ENCODE measurements around the gene GRID2.

The GRID2 gene

DNA sequence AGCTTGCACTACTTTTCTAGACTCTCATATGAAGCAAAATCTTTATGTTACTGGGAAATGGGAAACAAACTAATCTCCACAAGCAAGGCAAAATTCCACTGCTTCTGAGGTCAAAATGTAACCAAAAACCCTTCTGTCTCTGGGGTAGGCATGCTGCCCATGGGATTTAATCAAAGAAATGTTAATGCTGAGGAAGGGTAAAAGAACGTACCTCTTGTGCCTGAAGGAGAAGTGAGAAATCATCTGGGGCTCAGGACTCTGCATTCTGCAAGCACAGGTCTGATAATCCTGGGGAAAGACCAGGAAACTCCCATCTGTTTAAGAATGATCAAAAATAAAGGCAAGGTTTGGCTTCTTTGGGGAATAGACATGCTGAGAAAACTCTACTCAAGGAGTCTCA is 184.7 kb downstream of the GRID2 start:
- Histone ChIP-seq H3K27me3 (ENCODE audit: insufficient read depth, low read length) (no peaks in the 10 kb centered on the region), H3K4me3 (ENCODE audit: low read length) (peak overlapping the region; percentile 37), H3K27ac (ENCODE audit: low read length) (no peak overlapping the region), H3K36me3 (ENCODE audit: insufficient read depth, low read depth, low read length) (no peaks in the 10 kb centered on the region), H3K9ac (ENCODE audit: low read depth, low read length) (peak overlapping the region; percentile 19; the same call in 1 of the 2 replicates), H3K9me3 (ENCODE audit: insufficient read depth, low read depth, low read length) (no peaks in the 10 kb centered on the region), H3K4me1 (ENCODE audit: insufficient read depth, low read length) (peaks cover 19% of the 10 kb centered on the region)

DNA sequence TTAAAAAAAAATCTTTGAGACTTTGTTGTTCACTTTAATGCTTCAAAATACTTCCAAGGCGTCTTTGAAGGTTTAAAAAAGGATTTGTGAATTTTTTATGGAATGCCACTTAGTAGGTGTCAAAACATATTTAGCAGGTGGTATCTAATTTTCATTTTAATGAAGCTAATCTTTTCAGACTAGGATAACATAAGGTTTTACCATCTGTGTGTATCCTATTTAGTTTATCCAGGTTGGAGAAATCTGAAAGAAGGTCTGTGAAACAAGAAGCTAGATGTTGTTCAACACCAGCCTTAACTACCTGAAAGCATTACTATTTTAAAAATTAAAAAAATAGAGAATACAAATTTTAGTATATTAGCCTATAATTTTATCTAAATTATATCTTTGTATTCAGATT is 193.4 kb downstream of the GRID2 start:
- Histone ChIP-seq H3K4me3 (ENCODE audit: low read length) (no peak overlapping the region), H3K27ac (ENCODE audit: low read length) (no peak overlapping the region), H3K9me3 (ENCODE audit: insufficient read depth, low read depth, low read length) (no peaks in the 10 kb centered on the region), H3K36me3 (ENCODE audit: insufficient read depth, low read depth, low read length) (no peaks in the 10 kb centered on the region), H3K4me1 (ENCODE audit: insufficient read depth, low read length) (peaks cover 17% of the 10 kb centered on the region), H3K27me3 (ENCODE audit: insufficient read depth, low read length) (no peaks in the 10 kb centered on the region), H3K9ac (ENCODE audit: low read depth, low read length) (no peak overlapping the region)

DNA sequence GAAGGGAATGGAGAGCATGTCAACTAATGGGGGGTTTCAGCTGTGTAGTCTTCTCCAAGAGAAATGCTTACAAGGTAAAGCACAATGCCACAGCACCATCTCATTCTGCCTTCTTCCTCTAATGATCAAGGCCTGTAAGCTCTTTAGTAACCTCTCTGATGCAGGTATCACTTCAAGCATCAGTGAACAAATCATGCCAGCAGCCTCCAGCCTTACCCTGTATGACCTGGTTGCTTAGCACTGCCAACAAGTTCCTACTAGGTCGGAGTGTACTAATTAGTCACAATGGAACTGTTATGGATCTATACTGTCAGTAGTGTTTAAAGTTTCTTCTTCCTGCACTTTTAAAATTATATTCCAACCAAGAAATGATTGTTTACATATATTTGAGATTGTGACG is 197.7 kb downstream of the GRID2 start:
- Histone ChIP-seq H3K4me1 (ENCODE audit: insufficient read depth, low read length) (peaks cover 36% of the 10 kb centered on the region), H3K4me3 (ENCODE audit: low read length) (no peak overlapping the region), H3K27ac (ENCODE audit: low read length) (no peak overlapping the region), H3K9me3 (ENCODE audit: insufficient read depth, low read depth, low read length) (no peaks in the 10 kb centered on the region), H3K27me3 (ENCODE audit: insufficient read depth, low read length) (no peaks in the 10 kb centered on the region), H3K36me3 (ENCODE audit: insufficient read depth, low read depth, low read length) (no peaks in the 10 kb centered on the region), H3K9ac (ENCODE audit: low read depth, low read length) (no peak overlapping the region)

DNA sequence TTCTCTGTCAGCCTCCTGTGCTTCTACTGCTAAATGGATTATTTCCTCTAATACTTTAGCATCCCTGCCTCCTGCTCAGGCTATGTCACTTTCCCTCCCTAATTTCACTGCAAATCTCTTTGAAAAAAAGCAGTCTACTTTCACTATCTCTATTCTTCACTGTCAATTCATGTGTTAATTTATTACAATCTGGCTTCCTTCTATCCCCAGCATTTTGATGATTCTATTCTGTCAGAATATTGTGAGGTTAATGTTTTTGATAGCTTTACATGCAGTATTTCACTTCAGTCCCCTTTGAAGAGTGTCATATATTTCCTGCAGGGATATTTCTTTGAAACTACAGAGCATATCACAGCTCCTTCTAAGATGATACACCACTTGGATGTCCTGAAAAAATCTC is 203.2 kb downstream of the GRID2 start:
- Histone ChIP-seq H3K36me3 (ENCODE audit: insufficient read depth, low read depth, low read length) (no peaks in the 10 kb centered on the region), H3K27ac (ENCODE audit: low read length) (no peak overlapping the region), H3K9me3 (ENCODE audit: insufficient read depth, low read depth, low read length) (no peaks in the 10 kb centered on the region), H3K9ac (ENCODE audit: low read depth, low read length) (no peak overlapping the region), H3K4me3 (ENCODE audit: low read length) (no peak overlapping the region), H3K4me1 (ENCODE audit: insufficient read depth, low read length) (peaks cover 32% of the 10 kb centered on the region), H3K27me3 (ENCODE audit: insufficient read depth, low read length) (no peaks in the 10 kb centered on the region)

DNA sequence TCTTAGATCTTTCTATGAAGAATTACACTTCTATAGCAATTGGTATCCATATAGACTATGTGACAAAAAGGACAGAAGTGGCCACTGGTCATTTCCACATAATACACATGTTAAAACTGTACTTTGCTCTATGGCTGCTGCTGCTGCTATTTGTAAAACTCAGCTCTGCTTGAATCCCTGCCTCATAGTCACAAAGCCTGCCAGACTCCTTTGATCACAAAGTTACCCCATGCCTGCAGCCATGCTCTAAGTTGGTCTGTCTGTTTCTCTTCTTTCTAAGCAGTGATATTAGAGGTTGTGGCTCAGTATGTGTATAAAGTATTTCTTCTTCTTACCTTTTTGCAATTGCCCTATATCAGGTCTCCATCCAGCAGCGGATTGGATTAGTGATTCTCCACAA is 210.9 kb downstream of the GRID2 start:
- Histone ChIP-seq H3K9ac (ENCODE audit: low read depth, low read length) (no peak overlapping the region), H3K4me3 (ENCODE audit: low read length) (no peak overlapping the region), H3K36me3 (ENCODE audit: insufficient read depth, low read depth, low read length) (no peaks in the 10 kb centered on the region), H3K9me3 (ENCODE audit: insufficient read depth, low read depth, low read length) (no peaks in the 10 kb centered on the region), H3K4me1 (ENCODE audit: insufficient read depth, low read length) (peaks cover 25% of the 10 kb centered on the region), H3K27me3 (ENCODE audit: insufficient read depth, low read length) (no peaks in the 10 kb centered on the region), H3K27ac (ENCODE audit: low read length) (no peak overlapping the region)

DNA sequence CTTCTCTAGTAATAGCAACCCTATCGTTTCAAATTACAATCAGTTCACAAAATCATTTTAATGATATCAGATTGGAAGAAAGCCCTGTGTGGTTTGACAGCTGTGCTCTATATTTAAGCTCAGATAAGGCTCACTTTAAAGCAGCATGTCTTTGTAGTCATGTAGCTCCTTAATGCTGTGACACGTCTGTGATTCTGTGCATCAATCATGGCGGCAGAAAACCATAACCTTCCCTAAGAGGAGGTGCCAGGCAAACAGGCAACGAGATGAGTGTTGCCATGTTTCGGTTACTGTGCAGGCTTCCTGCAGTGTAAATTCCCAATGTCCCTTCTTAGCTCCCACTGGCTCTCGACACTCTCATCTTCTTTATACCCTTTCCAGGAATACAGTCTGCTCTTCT is 212.7 kb downstream of the GRID2 start:
- peaks cover 30% of the 10 kb centered on the region for H3K4me1 ChIP-seq (ENCODE audit: insufficient read depth, low read length)
- no peaks in the 10 kb centered on the region for H3K36me3 ChIP-seq (ENCODE audit: insufficient read depth, low read depth, low read length)
- no peak overlapping the region for H3K9ac ChIP-seq (ENCODE audit: low read depth, low read length)
- no peak overlapping the region for H3K4me3 ChIP-seq (ENCODE audit: low read length)
- no peaks in the 10 kb centered on the region for H3K27me3 ChIP-seq (ENCODE audit: insufficient read depth, low read length)
- no peak overlapping the region for H3K27ac ChIP-seq (ENCODE audit: low read length)
- H3K9me3 ChIP-seq (ENCODE audit: insufficient read depth, low read depth, low read length), result no peaks in the 10 kb centered on the region

DNA sequence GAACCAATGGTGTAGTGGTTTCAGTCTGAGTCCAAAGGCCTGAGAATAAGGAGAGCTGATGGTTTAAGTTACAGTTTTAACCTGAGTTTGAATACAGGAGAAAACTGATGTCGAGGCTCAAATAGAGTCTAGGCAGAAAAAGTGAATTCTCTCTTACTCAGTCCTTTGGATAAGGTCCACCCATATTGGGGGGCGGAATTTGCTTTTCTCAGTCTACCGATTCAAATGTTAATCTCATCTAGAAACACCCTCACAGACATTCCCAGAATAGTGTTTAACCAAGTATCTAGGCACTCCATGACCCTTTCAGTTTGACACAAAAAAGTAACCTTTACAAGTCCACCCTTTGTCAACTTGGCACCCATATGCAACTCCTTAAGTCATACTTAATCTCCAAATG is 216.0 kb downstream of the GRID2 start:
- H3K4me3 ChIP-seq (ENCODE audit: low read length), result peak overlapping the region; percentile 18
- H3K4me1 ChIP-seq (ENCODE audit: insufficient read depth, low read length), result peaks cover 33% of the 10 kb centered on the region
- H3K36me3 ChIP-seq (ENCODE audit: insufficient read depth, low read depth, low read length), result no peaks in the 10 kb centered on the region
- H3K27ac ChIP-seq (ENCODE audit: low read length), result no peak overlapping the region
- H3K9ac ChIP-seq (ENCODE audit: low read depth, low read length), result no peak overlapping the region; the same call in none of the 2 replicates
- H3K9me3 ChIP-seq (ENCODE audit: insufficient read depth, low read depth, low read length), result no peaks in the 10 kb centered on the region
- no peaks in the 10 kb centered on the region for H3K27me3 ChIP-seq (ENCODE audit: insufficient read depth, low read length)

DNA sequence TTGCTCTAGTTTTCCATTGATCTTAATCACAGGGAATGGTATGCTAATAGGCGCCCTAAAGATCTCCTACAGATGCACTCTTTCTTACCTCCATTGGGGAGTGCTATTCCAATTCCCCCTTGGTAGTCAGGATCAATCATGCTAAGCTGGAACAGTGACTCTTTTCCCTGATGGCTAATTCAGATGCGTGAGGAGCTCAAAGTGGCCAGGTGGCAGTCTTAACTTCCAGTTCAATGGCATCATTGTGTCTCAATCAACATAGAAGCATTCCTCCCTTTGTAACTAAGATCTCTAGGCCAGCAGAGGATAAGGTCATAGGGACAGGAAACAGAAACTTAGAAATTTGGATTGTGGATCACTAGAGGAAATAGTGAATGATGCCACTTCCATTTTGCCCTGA is 216.8 kb downstream of the GRID2 start:
- Histone ChIP-seq H3K4me1 (ENCODE audit: insufficient read depth, low read length) (peaks cover 35% of the 10 kb centered on the region), H3K9ac (ENCODE audit: low read depth, low read length) (no peak overlapping the region), H3K4me3 (ENCODE audit: low read length) (0 out of 2 replicates have a peak overlapping the region, but pooled peaks have one; percentile 18)

DNA sequence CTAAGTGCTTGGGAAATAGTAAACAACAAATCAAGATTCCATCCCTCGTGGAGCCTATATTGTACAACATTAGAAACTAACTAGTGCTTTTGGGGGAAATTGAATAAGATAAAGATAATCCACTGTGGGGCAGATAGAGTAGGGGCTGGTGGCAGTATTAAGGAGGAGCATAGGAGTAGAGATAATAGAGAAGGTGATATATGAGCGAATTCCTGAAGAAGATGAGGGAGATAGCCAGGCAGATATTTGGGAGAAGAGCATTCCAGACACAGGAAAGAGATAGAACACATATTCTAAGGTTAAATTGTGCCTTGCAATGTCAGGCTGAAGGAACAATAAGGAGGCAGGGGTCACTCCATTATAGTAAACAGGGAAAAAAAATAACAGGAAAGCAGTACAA is 218.2 kb downstream of the GRID2 start:
- H3K9ac ChIP-seq (ENCODE audit: low read depth, low read length), result no peak overlapping the region
- peaks cover 37% of the 10 kb centered on the region for H3K4me1 ChIP-seq (ENCODE audit: insufficient read depth, low read length)
- H3K27me3 ChIP-seq (ENCODE audit: insufficient read depth, low read length), result no peaks in the 10 kb centered on the region
- H3K4me3 ChIP-seq (ENCODE audit: low read length), result no peak overlapping the region
- H3K27ac ChIP-seq (ENCODE audit: low read length), result no peak overlapping the region
- no peaks in the 10 kb centered on the region for H3K36me3 ChIP-seq (ENCODE audit: insufficient read depth, low read depth, low read length)
- H3K9me3 ChIP-seq (ENCODE audit: insufficient read depth, low read depth, low read length), result no peaks in the 10 kb centered on the region

More for the DNA sequence above, 216.8 kb downstream of the GRID2 start:
- H3K27me3 ChIP-seq (ENCODE audit: insufficient read depth, low read length), result no peaks in the 10 kb centered on the region
- no peak overlapping the region for H3K27ac ChIP-seq (ENCODE audit: low read length)
- H3K9me3 ChIP-seq (ENCODE audit: insufficient read depth, low read depth, low read length), result no peaks in the 10 kb centered on the region
- H3K36me3 ChIP-seq (ENCODE audit: insufficient read depth, low read depth, low read length), result no peaks in the 10 kb centered on the region

DNA sequence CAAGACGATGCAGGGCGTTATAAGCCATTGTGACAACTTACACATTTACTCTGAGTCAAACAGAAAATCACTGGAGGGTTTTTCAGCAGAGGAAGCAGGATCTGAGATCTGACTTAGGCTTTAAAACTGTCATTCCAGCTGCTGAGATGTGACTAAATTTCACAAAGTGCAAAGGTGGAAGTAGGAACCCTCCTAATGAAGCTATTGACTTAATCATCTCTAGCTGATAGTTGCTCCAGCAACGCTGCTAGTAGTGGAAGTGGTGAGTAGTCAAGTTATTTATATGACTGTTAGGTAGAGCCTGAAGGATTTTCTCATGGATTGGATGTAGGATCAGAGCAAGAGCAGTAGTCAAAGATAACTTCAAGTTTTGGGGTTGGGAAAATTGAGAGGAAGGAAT is 218.6 kb downstream of the GRID2 start:
- Histone ChIP-seq H3K9me3 (ENCODE audit: insufficient read depth, low read depth, low read length) (no peaks in the 10 kb centered on the region), H3K9ac (ENCODE audit: low read depth, low read length) (0 out of 2 replicates have a peak overlapping the region, but pooled peaks have one; percentile 0), H3K4me1 (ENCODE audit: insufficient read depth, low read length) (peaks cover 37% of the 10 kb centered on the region), H3K4me3 (ENCODE audit: low read length) (no peak overlapping the region), H3K27me3 (ENCODE audit: insufficient read depth, low read length) (no peaks in the 10 kb centered on the region), H3K36me3 (ENCODE audit: insufficient read depth, low read depth, low read length) (no peaks in the 10 kb centered on the region), H3K27ac (ENCODE audit: low read length) (peak overlapping the region; percentile 58)

DNA sequence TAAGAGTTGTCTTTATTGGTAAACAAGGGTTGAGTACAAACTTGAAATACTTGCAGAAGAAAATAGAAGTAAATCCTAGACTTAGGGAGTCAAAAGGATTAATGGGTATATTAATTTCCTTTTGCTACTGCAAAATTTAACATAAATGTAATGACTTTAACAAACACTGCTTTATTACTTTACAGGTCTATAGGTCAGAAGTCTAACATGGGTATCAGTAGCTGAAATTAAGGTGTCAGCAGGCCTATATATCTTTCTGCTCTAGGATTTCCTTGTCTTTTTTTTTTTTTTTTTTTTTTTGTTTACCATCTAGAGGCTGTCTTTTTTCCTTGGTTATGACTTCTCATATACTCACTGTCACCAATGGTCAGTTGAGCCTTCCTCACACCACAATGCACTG is 220.4 kb downstream of the GRID2 start:
- H3K27me3 ChIP-seq (ENCODE audit: insufficient read depth, low read length), result no peaks in the 10 kb centered on the region
- H3K9ac ChIP-seq (ENCODE audit: low read depth, low read length), result no peak overlapping the region
- no peaks in the 10 kb centered on the region for H3K36me3 ChIP-seq (ENCODE audit: insufficient read depth, low read depth, low read length)
- peaks cover 30% of the 10 kb centered on the region for H3K4me1 ChIP-seq (ENCODE audit: insufficient read depth, low read length)
- H3K4me3 ChIP-seq (ENCODE audit: low read length), result no peak overlapping the region
- H3K9me3 ChIP-seq (ENCODE audit: insufficient read depth, low read depth, low read length), result no peaks in the 10 kb centered on the region
- no peak overlapping the region for H3K27ac ChIP-seq (ENCODE audit: low read length)

DNA sequence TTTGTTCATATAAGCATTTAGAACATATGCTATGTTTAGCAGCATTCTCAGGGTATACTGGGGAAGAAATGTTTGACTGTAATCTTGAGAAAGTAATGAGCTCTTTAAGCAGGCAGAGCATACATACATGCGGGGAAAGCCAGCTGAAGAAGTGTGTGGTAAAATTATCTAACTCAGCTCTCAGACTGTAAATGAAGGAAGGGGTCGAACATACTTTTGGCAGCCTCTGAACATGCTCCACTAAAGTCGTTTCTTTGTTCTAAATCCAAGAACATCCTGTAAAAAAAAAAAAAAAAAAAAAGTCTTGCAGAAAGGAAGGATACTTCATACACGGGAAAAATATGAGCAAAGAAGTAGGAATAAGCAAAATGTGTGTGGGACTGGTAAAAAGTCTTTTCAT is 224.8 kb downstream of the GRID2 start:
- Histone ChIP-seq H3K9me3 (ENCODE audit: insufficient read depth, low read depth, low read length) (no peaks in the 10 kb centered on the region), H3K9ac (ENCODE audit: low read depth, low read length) (no peak overlapping the region), H3K27ac (ENCODE audit: low read length) (no peak overlapping the region), H3K27me3 (ENCODE audit: insufficient read depth, low read length) (no peaks in the 10 kb centered on the region), H3K36me3 (ENCODE audit: insufficient read depth, low read depth, low read length) (no peaks in the 10 kb centered on the region), H3K4me3 (ENCODE audit: low read length) (no peak overlapping the region), H3K4me1 (ENCODE audit: insufficient read depth, low read length) (peaks cover 15% of the 10 kb centered on the region; the same call in 1 of the 2 replicates)

DNA sequence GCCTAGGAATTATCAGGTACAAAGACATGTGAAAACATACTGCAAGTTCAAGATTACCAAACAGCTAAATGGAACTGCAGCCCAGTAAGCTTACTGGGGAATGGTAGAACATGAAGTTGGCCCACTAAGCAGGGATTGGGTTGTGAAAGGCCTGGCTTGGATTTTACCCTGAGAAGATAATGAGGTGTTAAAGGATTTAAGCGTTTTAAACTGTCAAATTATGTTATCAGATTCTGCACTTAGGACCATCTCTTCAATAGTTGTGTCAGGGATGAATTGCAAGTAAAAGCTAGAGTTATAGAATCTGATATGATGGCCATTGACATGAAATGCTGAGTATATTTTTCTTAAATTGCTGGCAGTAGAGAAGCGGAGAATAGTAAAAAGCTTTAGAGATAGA is 225.7 kb downstream of the GRID2 start:
- Histone ChIP-seq H3K4me3 (ENCODE audit: low read length) (no peak overlapping the region), H3K9me3 (ENCODE audit: insufficient read depth, low read depth, low read length) (no peaks in the 10 kb centered on the region), H3K36me3 (ENCODE audit: insufficient read depth, low read depth, low read length) (no peaks in the 10 kb centered on the region), H3K9ac (ENCODE audit: low read depth, low read length) (no peak overlapping the region), H3K27ac (ENCODE audit: low read length) (no peak overlapping the region), H3K27me3 (ENCODE audit: insufficient read depth, low read length) (no peaks in the 10 kb centered on the region), H3K4me1 (ENCODE audit: insufficient read depth, low read length) (peaks cover 15% of the 10 kb centered on the region; the same call in 1 of the 2 replicates)
